Suppressor macrophage (primary cell): Measurements from ENCODE around the gene CDC14B.

ENCODE experiments used
- DNase-seq, 4 experiments: peaks; one replicate each; pipeline ENCODE4 v3.0.0-alpha.2; 2020 to 2022

Gene CDC14B

DNA sequence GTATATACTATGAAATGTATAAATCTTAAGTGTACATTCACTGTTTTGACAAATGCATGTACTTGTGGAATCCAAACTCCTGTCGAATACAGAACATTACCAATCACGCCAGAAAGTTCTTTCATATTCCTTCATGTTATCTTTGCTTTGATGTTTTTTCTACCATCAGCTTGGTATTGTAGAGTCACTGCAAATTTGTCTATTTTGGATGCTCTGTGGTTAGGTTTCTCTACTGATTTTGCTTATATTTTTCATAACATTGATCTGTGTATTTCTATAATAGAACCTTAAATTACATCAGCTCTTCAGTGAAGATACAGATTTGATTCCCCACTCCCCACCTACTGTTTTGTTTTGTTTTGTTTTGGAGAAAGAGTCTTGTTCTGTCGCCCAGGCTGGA, 138.9 kb downstream of the CDC14B start:
- DNase-seq = no peak

DNA sequence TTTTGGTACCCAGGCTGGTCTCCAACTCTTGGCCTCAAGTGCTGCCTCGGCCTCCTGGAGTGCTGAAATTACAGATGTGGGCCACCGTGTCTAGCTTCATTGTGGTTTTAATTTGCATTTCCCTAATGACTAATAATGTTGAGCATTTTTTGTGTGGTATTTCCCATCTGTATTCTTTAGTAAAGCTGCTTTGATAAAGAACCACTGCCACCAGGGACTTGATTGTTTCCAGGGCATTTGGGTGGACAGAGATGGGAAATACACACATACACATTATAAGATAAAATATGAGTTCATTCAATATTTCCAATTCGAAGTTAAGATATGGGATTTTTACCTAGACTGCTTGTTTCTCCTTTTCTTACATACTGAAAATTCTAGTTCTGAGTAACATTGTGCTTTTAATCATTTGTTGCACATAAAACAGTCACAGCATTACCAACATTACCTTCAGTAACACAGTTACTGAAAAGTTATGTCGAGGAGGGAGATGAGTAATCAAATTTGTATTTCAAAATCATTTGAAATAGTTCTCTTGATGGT, 140.7 kb downstream of the CDC14B start:
- peak in 1 of 4 experiments; percentile 1 for DNase-seq

DNA sequence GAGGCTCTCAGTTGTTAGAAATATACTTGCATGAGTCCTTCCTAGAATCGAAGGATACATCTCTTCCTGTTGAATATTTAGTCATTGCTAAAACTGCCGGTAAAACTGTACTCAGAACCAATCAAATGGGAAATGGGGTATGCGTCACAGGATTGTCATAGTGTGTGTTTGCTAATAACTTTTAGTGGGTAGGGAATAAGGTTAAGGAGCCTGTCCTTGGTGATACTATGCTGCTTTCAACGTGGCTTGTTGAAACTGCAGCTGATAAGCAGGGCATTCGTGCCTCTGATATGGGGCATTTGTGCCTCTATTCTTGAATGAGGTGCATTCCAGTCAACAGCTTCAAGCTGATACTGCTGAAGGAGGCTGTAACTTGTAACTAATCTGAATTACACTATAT, 143.1 kb downstream of the CDC14B start:
- no peak for DNase-seq

DNA sequence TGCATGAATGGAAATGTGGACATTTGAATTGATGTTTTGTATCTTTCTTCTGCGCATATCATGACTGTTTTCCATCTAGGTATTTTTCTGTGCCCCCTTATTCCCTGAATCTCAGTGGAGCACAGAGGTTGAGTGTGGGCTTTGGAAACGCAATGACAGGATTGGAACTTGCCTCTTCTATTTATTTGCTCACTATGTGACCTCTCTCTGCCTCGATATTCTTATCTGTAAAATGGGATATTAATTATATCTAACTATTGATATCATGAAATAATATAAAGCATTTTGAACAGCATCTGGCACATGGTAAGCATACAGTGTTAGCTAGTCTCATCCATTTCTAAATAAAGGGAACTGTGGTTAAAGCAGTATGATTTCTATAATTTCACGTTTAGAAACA, 143.6 kb downstream of the CDC14B start:
- DNase-seq = no peak

DNA sequence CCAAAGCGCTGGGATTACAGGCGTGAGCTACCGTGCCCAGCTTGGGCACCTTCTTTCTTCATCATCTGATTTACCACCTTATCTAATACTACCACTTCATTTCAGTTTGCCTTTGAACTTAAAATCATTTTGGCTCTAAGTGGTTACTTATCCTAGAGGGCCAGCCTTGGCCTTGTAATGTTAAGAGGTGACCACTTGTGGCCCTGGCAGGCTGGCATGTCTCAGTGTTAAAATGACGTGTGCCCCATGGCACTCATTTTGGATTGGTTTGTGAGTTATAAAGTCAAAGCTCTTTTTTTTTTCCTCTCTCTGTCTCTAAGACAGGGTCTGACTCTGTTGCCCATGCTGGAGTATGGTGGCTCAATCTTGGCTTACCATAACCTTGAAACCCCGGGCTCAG, 151.9 kb downstream of the CDC14B start:
- no peak for DNase-seq

DNA sequence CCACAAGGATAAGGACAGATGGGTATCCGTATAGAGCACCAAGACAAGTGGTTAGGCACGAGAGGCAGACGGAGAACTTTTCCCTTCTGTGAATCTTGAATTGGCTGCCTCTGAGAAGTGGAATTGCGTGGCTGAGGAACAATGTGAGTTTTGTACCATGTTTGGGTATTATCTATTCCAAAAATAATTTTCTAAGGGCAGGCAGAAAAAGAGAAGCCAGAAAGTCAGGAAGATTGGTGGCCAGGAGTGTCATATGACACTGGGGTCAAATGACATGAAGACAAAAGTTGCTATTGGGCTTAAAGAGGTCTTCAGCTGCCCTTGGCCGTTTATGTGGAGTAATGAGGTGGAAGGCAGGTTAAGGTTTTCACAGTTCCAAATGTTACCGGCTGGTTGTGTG, 155.2 kb downstream of the CDC14B start:
- DNase-seq = no peak

DNA sequence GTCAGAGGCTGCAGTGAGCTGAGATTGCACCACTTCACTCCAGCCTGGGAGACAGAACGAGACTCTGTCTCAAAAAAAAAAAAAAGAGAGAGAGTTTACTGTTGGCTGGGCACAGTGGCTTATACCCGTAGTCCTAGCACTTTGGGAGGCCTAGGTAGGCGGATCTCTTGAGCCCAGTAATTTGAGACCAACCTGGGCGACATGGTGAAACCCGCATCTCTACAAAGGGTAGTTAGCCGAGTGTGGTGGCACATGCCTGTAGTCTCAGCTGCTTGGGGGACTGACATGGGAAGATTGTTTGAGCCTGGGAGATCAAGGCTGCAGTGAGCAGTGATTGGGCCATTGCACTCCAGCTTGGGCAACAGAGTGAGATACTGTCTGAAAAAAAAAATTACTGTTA, 157.1 kb downstream of the CDC14B start:
- DNase-seq = no peak

DNA sequence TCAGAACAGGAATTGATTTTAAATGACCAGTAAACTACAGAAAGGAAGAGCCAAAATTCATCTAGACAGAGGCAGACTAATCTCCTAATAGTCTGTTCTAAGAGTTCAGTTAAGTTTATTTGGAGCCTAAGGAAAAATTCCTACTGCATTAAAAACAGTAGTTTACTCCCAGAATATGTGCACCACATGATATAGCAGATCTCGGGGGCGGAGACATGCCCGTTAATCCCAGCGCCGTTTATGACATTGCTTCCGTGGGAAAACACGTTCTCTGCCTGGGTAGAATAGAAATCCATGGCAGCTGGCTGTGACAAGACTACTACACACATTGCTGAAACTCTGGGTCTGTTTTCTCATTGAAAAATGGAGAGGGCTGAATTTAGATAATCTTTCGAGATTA, 158.3 kb downstream of the CDC14B start:
- DNase-seq = no peak

DNA sequence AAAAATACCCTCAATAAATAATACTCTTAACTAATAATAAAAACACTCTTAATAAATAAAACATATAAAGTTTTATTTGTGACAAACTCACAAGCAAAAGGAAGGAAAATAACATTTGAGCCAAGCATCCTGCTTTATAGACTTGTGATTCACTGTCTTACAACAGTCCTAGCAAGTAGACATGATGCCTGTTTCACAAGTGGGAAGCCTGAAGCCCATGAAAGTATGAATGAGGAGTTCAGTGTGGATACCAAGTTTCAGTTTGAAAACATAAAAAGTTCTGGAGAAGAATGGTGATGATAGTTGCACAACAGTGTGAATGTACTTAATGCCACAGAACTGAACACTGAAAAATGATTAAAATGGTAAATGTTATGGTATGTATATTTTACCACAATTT, 158.8 kb downstream of the CDC14B start:
- DNase-seq = no peak

DNA sequence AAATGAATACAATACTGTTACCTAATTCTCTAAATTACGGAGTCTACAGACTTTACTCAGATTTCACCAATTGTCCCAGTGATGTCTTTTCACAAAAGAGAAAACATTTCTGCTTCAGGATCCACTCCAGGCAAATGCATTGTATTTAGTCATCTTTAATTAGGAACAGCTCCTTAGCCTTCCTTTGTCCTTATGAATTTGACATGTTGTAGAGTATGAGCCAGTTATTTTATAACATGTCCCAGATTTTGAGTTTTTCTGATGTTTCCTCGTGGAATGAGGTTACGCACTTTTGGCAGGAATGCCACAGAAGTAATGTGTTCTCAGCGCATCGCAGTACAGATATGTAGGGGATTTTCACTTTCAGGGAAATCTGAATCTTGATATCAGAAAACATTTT, 159.2 kb downstream of the CDC14B start:
- DNase-seq = no peak

DNA sequence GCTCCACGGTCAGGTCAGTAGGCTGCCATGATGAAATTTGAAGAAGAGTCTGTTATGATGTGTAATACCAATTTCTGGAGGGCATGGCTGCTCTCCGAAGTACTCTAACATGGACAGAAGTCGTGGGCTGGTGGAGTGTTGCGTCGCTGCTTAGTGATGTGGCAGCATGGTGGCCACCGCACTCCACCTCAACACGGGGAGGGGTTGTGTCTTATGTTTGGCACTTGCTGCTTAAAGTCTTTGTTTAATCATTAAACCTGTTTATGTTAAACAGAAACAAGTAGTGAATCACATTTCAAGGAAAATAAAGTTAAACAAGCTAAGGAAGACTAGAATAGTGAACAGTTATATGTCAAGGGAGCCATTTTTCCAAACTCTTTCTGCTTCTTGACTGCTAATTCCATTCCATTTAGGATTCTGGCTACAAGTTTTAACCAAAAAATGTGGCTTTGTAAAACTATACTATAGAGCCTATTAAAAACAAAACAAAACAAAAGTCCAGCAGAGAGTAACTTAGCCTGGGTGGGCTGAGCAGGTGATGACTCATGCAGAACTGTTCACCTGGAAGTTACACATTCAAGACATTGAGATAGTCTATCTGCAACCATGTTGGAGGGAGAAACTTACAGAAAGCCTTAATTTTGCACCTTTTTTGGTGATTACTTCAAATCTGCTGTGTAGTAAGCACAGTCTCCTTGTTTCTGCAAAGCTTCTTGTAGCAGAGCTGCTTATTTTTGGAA, 160.2 kb downstream of the CDC14B start:
- no peak for DNase-seq

DNA sequence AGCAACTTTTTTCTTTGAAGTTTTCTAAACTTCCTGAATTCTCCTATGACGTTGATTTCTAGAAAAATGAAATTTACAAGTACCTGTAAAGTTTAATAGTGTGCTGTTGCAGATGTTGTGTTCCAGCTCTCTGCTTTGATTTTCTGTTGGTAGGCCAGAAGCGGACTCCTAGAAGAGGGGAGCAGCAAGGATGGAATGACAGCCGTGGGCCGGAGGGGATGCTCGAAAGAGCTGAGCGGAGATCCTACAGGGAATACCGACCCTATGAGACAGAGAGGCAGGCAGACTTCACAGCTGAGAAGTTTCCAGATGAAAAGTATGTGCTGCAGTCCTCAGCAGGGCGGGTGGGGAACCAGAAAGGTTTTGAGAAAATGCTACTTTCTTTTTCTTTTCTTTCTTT, 161.4 kb downstream of the CDC14B start:
- no peak for DNase-seq

DNA sequence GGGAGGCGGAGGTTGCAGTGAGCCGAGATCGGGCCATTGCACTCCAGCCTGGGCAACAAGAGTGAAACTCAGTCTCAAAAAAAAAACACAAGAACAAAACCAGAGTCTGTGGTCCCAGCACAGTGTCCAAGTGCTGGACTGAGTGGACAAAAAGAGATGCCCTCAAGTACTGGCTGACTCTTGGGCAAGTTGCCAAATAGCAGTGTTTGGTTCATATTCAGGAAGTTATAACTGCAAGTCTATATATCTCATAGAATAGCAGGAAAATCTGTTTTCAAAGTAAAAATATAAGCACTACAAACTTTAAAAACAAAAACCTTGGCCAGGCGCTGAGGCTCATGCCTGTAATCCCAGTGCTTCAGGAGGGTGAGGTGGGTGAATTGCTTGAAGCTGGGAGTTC, 162.4 kb downstream of the CDC14B start:
- DNase-seq = peak; percentile 13 to 51 (median 34)

DNA sequence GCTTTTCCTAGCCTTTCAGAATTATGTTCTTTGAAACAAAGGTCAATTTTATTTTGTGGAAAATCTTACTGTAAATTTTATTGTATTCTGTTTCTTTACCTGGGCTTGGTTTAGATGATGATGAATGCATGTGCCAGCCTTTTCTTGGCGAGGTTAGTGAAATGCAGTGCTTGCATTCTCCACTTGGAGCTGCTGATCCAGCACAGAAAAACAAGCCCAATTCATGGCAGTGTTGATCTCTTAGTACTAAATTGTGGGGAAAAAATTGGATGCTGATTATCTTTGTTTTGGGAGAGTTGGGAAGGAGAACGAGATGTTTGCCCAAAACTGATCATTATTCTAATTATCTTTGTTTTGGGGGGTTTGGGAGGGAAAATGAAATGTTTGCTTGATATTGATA, 166.0 kb downstream of the CDC14B start:
- peak in 1 of 4 experiments; percentile 8 for DNase-seq

DNA sequence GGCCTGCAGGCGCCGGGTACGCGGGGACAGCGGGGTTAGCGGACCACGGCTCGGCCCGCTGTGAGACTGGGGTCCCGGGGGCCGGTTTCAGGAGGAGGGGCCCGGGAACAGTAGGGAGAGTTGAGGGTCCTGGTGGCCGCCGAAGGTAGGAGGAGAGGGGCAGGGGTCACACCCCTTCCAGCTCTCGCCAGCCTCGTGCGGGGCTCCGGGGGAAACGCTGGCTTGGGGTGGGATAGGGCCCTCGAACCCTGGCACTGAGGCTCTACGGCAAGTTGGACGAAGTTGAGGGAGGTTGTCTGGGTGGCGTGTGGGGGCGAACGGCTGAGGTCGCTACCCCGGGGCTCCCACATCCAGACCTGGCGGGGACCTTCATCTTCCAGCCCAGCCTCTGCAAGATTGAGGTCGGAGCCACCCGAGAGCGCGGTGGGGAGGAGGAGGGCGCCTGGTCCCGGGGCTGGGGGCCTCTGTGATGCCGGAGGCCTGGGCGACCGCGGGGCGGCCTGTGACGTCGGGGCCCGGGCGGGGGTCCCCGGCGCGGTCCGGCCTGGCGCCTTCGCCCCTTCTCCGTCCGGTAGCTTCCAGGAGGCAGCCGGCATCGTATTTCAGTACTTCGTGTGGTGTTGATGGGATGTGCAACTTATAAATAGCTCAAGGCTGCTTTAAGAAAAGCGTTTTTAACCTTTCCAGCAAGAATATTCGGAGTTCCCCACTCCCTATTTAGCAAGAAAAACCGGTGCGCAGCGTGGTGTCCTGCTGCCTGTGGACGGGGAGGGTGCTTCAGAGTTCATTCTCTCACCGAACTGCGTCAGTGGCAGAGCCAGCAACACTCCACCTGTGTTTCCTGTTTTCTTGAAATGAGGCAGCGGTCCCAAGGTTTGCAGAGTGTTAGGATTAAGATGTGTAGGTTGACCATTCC, 168.8 kb downstream of the CDC14B start:
- peak in 3 of 4 experiments; percentile 14 to 27 (median 20) for DNase-seq
